Measurements from ENCODE around the gene KIAA1671.
A peak's percentile ranks its signal among the peaks of the same experiment; 100 is the strongest.

The KIAA1671 gene

DNA sequence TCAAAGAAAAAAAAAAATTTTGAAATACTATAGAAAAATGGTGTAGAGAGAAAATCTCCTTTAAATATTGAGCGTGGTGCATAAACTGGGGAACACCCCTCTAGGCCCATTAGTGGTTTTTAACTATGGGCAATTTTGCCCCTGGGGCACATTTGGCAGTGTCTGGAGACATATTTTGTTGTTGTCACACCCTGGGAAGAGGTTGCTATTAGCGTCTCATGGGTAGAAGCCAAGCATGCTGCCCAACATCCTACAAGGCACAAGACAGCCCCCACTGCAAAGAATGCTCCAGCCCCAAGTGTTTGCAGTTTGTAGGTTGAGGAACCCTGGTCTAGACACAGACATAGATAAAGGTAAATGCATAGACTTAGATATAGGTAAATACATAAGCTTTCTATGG, 92.6 kb downstream of the KIAA1671 start:
- DNase-seq (ENCODE audit: low spot score) = no peak

DNA sequence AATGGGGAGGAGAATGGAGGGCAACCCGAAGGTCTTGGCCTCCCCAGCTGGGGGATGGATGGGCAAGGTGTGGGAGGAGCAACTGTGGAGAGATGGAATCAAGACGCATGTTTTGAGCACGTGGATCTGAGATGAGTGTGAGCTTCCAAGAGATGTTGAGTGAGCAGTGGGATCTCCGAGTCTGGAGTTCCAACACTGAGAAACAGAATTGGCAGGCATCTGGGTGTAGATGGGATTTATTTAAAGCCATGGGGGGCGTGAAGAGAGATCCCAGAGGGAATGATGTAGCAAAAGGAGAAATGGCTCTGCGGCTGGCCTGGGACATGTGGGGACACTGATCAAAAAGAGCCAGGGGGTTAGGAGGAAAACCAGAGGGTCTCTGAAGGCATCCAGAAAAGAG, 95.6 kb downstream of the KIAA1671 start:
- DNase-seq (ENCODE audit: low spot score) = no peak

DNA sequence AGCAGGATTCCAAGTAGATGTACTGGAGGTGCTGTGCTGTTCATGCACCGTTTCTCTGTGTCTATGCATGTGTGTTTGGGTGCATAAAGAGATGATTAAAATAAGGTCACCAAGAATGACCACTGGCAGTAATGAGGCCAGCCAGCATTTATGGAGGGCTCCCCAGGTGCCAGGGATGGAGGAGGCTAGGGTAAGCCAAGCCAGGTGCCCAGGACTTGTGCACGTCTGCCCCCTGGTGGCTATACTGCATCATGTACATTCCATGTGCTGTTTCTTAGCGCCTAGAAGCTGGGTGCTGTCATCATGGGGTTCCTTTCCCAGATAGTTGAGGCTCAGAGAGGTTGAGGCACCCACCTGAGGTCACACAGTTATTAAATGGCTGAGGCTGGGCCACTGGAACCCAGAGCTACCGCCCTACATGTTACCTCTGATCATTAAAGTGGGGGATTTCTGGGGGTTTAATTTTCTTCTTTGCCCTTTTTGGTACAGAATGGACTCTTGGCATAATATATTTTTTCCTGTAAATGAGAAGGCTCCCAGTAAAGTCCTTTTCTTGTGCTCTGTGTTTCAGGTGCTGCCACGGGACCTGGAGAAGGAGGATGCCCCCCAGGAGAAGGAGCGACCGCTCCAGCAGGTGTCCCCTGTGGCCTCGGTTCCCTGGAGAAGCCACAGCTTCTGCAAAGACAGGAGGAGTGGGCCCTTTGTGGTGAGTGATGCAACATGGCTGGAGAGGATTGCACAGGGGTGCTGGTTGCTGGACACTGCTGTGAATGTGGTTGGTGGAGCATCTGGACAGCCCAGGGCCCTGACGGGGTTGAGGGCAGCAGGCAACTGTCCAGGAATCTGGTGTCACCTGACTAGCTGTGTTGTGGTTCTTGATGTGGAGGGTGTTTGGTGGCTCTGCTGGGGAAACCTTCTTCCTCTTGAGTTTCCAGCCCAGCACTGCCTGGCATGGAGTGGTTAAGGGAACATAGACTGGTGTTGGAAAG, 96.4 kb downstream of the KIAA1671 start:
- peak; percentile 78 for DNase-seq (ENCODE audit: low spot score)

DNA sequence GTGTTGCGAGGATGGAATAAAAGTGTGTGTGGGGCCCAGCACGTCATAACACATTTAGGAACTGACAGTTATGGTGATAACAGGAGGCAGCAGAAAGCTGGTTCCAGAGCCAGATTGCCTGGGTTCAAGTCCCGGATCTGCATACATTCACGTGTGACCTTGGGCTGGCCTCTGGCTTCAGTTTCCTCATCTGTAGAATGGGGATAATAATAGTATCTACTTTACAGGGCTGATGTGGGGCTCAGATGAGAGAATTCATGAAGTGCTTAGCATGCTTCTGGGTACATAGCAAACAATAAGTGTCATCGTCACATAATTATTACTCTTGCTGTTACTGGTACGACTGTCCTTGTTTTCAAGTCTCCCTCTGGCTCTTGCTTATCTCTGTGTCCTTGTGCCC, 97.3 kb downstream of the KIAA1671 start:
- no peak for DNase-seq (ENCODE audit: low spot score)

DNA sequence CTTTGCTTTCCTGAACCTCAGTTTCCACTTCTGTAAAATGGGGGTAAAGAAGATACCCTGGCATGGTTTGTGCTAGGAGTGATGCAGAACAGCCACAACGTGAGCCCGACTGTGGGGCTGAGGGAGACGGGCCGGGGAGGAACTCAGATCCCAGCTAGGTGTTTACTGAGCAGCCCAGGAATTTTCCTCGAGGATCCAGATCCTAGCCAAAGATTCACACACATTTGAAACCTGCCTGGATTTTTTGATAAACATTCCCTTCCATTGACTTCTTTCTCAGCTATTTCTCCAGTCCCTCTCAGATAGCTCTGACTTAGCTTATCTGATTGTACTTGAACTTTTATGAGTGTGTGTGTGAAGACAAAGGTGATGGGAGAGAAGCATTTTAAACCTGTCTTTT, 98.0 kb downstream of the KIAA1671 start:
- no peak for DNase-seq (ENCODE audit: low spot score)

DNA sequence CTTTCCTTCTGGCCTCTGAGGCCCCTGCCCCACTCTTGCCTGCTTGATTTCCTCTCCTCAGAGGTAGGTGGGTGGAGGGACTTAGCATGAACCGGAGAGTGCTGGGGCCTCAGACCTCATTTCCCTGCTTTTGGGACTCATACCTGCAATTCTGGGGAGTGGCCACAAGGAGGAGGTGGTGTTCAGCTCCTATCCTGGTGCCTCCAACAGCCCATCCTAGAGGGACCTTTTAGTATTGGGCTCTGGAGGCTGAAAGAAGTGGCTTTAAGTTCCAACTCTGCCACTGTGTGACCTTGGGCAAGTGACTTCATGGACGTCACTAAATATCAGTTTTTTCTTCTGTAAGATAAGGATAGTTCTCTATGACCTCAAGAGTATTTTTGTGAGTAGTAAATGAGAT, 98.6 kb downstream of the KIAA1671 start:
- DNase-seq (ENCODE audit: low spot score) = peak; percentile 22

DNA sequence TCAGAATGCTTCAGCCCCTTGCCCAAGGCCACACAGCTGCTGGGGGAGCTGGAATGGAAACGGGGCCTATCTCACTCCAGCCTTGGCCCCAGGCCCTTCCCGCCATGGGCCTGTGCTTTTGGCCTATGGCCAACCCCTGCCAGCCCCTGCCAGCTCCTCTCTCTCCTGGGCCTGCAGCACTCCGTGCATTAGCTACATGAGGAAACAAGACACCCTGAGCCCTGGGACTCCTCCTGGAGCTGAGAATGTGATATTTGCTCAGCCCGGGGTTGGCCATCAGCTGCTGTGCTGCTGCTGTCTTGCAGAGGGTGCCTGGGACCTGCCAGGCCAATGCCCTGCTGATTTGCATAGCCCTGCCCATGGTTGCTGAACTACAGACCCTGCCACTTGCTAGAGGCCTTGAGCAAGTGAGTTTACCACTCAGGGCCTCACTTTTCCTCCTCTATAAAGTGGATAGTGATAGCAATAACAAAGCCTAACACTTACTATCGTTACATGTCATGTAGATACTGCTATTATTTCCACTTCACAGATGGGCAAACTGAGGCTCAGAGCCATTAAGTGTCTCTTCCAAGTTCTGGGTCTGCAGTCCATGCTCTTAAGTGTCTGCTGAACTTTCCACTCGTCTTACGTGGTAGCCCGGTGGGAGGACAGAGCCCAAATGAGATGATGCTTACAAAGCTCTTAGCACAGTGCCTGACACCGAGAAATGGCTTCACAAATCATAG, 99.6 kb downstream of the KIAA1671 start:
- no peak for DNase-seq (ENCODE audit: low spot score)

DNA sequence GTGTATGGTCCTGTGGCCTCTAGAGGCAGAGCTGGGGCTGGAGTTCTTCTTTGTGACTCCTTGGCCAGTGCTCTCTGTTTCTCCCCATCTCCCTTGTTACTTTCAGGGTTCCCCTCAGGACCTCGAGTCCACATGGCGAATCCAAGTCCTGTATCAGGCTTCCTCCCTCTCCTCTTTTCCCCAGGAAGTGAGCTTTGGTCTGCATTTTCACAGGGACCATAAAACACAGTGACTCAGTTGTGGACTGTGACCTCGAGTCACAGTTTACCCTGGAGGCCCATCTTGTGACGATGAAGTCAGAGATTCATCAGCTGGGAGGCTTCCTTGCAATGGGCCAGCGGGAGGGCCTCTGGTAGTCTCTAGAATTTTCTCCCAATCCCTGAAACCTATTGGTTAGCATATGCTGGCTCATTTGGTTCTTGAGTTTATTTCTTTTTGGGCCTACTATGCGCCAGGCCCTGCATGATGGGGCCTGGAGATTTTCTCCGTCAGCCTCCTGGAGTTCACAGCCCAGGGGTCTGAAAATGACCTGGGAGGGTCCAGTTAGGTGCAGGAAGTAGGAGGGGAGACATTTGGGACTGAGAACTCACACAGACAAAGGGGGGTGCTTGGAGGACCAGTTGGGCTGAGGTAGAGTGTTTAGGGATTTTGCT, 100.8 kb downstream of the KIAA1671 start:
- DNase-seq (ENCODE audit: low spot score) = no peak

DNA sequence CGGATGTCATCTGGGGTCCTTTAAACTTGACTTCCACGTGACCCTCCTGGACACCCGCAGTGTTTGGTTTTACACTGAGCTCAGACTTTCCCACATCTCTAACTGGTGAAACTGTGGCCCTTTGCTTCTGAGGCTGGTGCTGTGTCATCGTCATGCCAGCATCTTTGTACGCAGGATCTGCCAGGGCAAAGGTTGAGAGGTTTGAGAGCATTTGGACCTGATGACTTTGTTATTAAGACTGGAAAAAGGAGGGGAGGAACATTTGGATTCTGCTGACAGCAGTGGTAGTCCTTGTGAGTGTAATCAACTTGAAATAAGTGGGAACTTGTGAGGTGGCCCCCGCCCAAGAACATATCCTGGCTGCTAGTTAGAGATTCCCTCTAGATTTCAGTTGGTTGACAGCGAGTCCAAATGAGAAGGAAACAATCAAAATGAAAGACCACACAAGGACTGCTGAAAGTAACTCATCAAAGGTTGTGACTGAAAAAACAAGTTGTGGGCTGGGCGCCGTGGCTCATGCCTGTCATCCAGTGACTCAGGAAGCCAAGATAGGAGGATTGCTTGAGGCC, 102.5 kb downstream of the KIAA1671 start:
- peak; percentile 90 for DNase-seq (ENCODE audit: low spot score)

DNA sequence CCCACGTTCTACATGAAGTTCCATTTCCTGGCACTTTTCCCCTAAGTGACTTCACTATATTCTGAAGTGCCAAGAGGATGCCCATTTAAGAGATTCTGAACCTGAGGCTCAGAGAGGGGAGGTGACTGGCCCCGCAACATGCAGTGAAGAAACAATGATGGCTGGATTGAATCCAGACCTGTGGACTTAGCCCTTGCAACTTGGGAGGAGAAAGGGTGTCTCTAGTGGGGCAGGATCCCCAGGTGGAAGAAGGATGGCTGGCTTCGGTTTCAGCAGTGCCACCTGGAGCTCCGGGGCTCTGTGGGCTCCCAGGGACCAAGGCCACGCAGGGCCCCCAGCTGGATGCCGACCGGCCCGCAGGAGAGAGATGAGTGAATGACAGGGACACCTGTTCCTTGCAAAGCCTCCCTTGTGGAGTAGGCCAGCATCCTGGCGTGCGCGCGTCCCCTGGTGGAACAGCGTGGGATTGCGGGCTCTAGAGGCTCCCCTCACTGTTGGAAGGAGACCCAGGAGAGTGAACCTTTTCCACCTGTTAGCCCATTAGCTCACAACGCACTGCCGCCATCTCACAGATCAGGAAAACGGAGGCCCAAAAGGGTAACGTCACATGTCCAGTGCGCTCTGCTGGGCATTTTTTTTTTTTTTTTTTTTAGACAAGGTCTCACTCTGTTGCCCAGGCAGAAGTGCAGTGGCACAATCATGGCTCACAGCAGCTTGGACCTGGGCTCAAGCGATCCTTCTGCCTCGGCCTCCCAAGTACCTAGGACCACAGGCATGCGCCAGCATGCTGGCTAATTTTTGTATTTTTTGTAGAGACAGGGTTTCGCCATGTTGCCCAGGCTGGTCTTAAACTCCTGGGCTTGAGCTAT, 104.7 kb downstream of the KIAA1671 start:
- DNase-seq (ENCODE audit: low spot score) = peak; percentile 87

DNA sequence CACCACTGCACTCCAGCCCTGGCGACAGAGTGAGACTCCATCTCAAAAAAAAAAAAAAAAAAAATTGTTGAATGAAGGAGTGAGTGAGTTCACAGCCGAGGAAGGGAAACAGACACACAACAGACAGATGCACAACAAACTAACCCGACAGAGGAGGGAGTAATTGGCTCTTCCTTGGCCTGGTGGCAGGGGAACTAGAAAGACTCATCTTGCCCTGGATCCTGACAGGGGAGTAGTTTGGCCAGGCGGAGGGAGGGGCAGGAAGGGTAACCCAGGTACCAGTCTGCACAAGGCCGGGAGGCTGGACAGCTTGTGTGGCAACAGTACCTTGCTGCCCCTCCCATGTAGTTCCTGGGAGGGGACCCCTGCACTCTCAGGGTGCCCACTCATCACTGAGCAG, 106.9 kb downstream of the KIAA1671 start:
- DNase-seq (ENCODE audit: low spot score) = no peak

DNA sequence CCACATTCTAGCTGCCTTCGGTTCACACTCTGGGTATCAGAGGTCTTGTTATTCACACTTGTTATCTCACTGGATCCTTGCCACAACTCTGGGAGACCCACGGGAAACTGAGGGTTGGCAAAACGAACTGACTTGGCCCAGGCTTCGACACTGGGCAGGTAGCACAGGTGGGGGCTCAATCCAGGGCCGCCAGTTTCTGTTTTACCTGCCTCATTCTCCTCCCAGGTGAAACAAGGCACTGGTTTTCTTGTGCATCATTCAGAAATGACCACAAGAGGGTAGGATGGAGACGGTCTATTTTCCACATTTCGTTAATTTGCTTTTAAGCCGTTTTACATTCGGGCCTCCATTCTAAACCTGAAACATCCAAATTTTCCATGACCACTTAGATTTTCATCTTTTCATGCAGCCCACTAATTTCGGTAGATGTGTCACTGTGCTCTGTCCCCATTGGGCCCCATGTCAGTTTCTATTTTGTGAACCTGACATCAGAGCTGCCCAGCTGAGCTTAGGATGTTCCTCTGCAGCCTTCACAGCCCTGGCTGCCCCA, 108.1 kb downstream of the KIAA1671 start:
- DNase-seq (ENCODE audit: low spot score) = peak; percentile 62

DNA sequence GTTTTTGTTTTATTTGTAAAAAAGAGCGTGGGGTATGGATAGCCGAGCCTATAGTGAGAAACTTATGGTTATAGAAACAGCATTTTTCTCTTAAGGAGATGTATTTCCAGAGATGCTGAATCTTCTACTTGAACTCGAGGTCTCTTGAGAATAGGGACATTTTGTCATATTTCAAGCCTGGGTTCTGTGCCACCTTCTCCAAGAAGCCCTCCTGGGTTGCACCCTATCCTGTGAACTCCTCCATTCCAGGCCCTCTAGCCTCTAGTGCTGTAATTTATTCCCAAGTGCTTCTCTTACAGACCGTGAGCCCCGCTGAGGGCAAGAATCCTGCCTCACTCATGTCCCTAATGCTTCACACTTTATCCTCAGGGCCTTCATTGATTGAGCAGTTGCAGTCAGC, 108.6 kb downstream of the KIAA1671 start:
- no peak for DNase-seq (ENCODE audit: low spot score)

DNA sequence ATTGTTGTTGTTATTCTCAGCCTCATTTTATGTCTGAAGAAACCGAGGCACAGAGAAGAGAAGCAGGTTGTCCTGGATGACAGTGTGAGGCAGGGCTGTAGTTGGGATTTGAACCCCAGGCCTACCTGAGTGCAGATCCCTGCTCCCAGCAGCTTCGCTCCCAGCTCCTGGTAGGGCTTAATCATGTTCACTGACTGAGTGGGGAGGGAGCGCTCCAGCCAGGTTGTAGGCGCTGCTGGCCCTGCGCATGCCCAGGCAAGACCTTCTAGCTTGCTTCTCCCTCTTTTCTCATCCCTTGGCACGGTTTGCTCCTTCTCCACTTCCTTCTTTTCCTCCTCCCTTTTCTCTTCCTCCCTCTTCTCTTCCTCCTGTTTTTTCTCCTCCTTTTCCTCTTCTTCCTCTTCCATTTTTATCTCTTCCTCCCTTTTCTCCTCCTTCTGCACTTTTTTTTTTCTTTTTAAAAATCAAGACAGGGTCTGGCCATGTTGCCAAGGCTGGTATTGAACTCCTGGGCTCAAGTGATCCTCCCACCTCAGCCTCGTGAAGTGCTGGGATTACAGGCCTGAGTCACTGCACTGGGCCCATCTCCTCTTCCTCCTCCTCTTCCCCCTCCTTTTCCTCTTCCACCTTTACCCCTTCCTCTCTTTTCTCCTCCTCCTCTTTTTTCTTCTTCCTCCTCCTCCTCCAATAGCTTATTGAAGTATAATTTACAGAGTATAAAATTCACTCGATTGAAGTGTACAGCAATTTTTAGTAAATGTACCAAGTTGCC, 109.3 kb downstream of the KIAA1671 start:
- no peak for DNase-seq (ENCODE audit: low spot score)

DNA sequence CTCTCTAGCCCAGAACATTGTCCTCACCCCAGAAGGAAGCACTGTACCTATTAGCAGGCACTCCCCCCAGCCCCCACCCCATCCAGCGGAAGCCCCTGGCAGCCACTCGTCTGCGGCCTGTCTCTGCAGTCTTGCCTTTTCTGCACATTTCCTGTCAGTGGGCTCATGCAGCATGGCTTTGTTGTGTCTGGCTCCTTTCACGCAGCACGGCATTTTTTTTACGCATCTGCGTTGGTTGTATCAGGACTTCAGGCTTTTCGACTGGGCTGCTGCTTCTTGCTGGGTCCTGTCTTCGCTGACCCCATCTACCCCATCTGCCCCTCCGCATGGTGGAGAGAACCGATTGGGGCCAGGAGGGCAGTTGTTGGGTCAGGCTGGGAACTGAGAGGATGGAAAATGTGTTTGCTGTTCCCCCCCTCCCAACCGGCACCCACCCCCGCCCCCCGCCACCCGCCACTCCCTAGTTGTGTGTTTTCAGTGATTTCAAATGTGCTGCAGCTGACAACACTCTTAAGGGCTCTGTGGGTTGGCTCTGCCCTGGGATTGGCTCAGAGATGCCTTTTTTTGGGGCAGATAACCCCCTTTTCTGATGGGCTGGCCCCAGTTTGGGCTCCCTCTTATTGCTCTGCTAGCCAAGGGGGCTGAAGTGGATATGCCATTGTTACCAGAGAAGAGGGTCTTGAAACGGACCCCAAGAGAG, 110.0 kb downstream of the KIAA1671 start:
- peak; percentile 52 for DNase-seq (ENCODE audit: low spot score)

DNA sequence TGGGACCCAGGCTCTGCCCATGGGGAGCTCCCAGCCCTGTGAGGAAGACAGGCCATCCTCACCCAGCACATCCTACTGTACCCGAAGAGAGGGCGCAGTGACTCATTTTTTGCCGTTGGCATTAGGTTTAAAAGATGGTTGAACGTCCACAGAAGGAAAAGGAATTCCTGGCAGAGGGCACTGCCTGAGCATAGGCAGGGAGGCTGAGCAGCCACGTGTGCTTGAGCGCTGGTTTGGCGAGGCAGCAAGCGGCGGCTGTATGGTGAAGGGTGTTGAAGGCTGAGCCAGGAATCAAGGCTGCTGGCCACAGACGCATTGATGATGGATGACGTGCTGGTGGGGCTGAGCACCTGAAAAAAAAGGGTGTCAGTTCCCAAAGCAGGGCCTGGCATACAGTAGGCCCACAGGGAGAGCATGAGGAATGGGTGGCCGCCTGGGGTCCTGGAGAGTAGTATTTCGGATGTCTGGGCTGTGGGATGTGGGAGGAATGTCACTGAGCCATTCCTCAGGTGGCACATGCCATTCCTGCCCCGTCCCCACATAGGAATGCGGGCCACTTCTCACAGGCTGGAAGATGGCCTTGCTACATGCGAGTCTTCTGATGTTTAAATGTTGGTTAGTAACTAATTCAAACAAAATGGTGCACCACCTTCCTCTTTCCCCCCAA, 112.5 kb downstream of the KIAA1671 start:
- DNase-seq (ENCODE audit: low spot score) = no peak

DNA sequence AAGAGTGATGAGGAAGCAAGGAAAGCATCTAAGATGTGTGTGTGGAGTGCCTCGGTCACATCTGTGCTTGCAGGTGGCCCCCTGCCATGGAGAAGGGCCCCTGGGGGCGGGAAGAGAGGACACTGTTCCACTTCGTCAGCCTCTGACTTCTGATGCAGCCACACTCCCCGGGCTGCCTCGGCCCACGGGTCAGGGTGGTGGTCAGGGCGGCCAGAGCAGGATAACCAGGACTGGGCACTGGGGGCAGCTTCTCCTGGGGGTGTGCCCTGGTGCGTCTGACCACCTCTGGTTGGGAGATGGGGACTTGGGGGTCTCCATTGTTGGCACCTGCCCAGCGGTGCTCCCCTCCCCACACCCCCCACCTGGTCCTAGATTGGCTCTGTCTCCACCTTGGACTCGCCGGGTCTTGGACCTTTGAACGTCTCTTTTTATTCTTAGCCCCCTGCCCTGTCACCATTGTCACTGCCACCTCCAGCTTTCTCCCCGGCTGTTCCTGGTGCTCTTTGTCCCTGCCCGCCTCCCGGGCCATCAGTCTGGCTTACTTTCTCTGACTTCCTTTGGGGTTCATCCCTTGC, 114.4 kb downstream of the KIAA1671 start:
- DNase-seq (ENCODE audit: low spot score) = no peak

DNA sequence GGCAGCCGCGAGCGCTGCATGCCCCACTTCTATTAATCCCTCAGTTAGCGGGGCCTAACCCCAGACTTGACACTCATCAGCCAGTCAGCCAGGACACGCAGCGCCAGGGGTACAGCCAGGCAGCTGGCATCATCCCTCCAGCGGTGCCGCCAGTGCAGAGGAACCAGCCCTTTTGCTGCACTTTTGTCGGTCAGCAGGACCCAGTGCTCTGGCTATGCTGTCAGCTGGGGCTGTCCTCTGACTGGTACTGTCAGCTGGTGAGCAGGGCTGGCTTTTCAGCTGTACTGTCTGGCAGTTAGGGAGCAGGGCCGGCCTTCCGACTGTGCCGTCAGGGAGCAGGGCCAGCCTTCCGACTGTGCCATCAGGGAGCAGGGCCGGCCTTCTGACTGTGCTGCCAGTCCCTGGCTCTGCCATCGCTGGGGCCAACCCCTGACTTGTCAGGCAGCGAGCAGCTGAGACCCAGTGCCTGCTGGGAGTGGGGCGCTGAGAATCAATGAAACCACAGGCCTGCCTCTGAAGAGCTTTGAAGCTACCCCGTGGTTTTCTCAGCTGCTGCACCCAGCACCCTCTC, 115.4 kb downstream of the KIAA1671 start:
- DNase-seq (ENCODE audit: low spot score) = peak; percentile 91
